SK-N-SH (cell line): Measurements from ENCODE around the gene CKS1B. TPM values are rescaled to one million over a fixed set of nuclear protein-coding genes. Genes with fewer than 3 reads are reported as not detected.

Source experiments
- CTCF ChIA-PET: fragments of 300-600, 350-600 bp; formaldehyde crosslinking; extraction: SDS; loops from one replicate; lab custom pipeline; 2021; lab: Yijun Ruan, JAX
- POLR2A ChIA-PET: fragments of 350-600 bp; sonication (Branson Sonifier 250); formaldehyde crosslinking; extraction: SDS; loops from one replicate; lab custom pipeline; 2020; ENCODE audit warnings: antibody characterized with exemption, inconsistent platforms; lab: Yijun Ruan, JAX
- DNase-seq: peaks from one replicate; pipeline ENCODE4 v3.0.0; 2012
- H2AFZ ChIP-seq: fragments of 200-600 bp; sonication (generic); 2 replicates; pipeline ENCODE4 v1.8.1; 2016; ENCODE audit warnings: antibody characterized with exemption, mild to moderate bottlenecking, low read depth
- H3F3A ChIP-seq: fragments of 200-600 bp; sonication (generic); replicated peaks from 2 replicates; pipeline ENCODE3; 2016; ENCODE audit warnings: antibody characterized with exemption, mild to moderate bottlenecking; ENCODE audit not compliant: insufficient read depth
- H3K27ac ChIP-seq, 2 experiments: fragments of 200-500 bp in 1 of 2; fragments of 200-600 bp in 1 of 2; sonication (Bioruptor generic) in 1 of 2; sonication (generic), shearing (Covaris generic) in 1 of 2; 2 replicates each; pipeline versions ENCODE4 v1.5.1 to v1.6.1; 2014 to 2016; ENCODE audit warnings: low read depth in 2 of 2, inconsistent platforms in 1 of 2, low read length in 1 of 2, mild to moderate bottlenecking in 1 of 2, mixed read lengths in 1 of 2
- H3K27me3 ChIP-seq: fragments of 200-600 bp; sonication (generic), shearing (Covaris generic); 2 replicates; pipeline ENCODE4 v1.6.1; 2016; ENCODE audit warnings: mixed run types; ENCODE audit not compliant: insufficient read depth
- H3K36me3 ChIP-seq, 2 experiments: fragments of 200-500 bp in 1 of 2; fragments of 200-600 bp in 1 of 2; sonication (Bioruptor generic) in 1 of 2; sonication (generic) in 1 of 2; replicated peaks in 1 of 2; 2 replicates each; pipeline versions ENCODE3 to v1.5.1; 2014 to 2016; ENCODE audit warnings: low read length in 1 of 2, mild to moderate bottlenecking in 1 of 2; ENCODE audit not compliant: insufficient read depth in 2 of 2, control insufficient read depth in 1 of 2
- H3K4me1 ChIP-seq, 2 experiments: fragments of 200-500 bp in 1 of 2; fragments of 200-600 bp in 1 of 2; sonication (Bioruptor generic) in 1 of 2; sonication (generic), shearing (Covaris generic) in 1 of 2; 2 replicates each; pipeline versions ENCODE4 v1.5.1 to v1.6.1; 2014 to 2016; ENCODE audit warnings: low read depth in 1 of 2, low read length in 1 of 2, mixed run types in 1 of 2; ENCODE audit not compliant: insufficient read depth in 2 of 2, control insufficient read depth in 1 of 2
- H3K4me2 ChIP-seq: fragments of 200-600 bp; sonication (generic), shearing (Covaris generic); 2 replicates; pipeline ENCODE4 v1.6.1; 2017; ENCODE audit warnings: mixed run types
- H3K4me3 ChIP-seq, 2 experiments: fragments of 200-500 bp in 1 of 2; fragments of 200-600 bp in 1 of 2; sonication (Bioruptor generic) in 1 of 2; sonication (generic), shearing (Covaris generic) in 1 of 2; 2 replicates each; pipeline versions ENCODE4 v1.5.1 to v1.8.1; 2014 to 2016; ENCODE audit warnings: low read depth in 2 of 2, inconsistent platforms in 1 of 2, low read length in 1 of 2, mild to moderate bottlenecking in 1 of 2, mixed read lengths in 1 of 2, moderate library complexity in 1 of 2
- H3K79me2 ChIP-seq: fragments of 200-600 bp; sonication (generic); 2 replicates; pipeline ENCODE4 v1.8.1; 2017; ENCODE audit warnings: mild to moderate bottlenecking; ENCODE audit not compliant: insufficient read depth
- H3K9ac ChIP-seq: fragments of 200-600 bp; sonication (generic); 2 replicates; pipeline ENCODE4 v1.6.1; 2017; ENCODE audit warnings: mixed run types
- H3K9me2 ChIP-seq: fragments of 200-600 bp; sonication (generic); 2 replicates; pipeline ENCODE4 v1.6.1; 2017; ENCODE audit warnings: mixed run types
- H3K9me3 ChIP-seq: fragments of 200-600 bp; sonication (generic); 2 replicates; pipeline ENCODE4 v1.6.1; 2017; ENCODE audit warnings: mixed run types, mild to moderate bottlenecking, moderate library complexity
- H4K20me1 ChIP-seq: fragments of 200-600 bp; sonication (generic); 2 replicates; pipeline ENCODE4 v1.6.1; 2017; ENCODE audit warnings: mild to moderate bottlenecking, mixed run types; ENCODE audit not compliant: insufficient read depth
- CHD2 ChIP-seq: fragments of 150-350 bp; IDR thresholded peaks from 2 replicates; pipeline ENCODE4 v1.6.1; 2018; ENCODE audit warnings: low read length; ENCODE audit not compliant: partially characterized antibody
- ELF1 ChIP-seq: IDR thresholded peaks from 2 replicates; pipeline ENCODE4 v1.4.0; 2012
- EZH2phosphoT487 ChIP-seq: fragments of 200-600 bp; sonication (generic); IDR thresholded peaks from 2 replicates; pipeline ENCODE4 v1.6.1; 2017; ENCODE audit warnings: low read depth, mixed run types, mild to moderate bottlenecking, antibody characterized with exemption, moderate library complexity, borderline replicate concordance
- FOSL2 ChIP-seq: IDR thresholded peaks from 2 replicates; pipeline ENCODE4 v1.4.0; 2012; ENCODE audit warnings: low read depth, mild to moderate bottlenecking, moderate library complexity, borderline replicate concordance
- GATA2 ChIP-seq: sonication (generic); formaldehyde crosslinking; IDR thresholded peaks from 2 replicates; pipeline ENCODE4 v1.5.0; 2020; ENCODE audit warnings: mild to moderate bottlenecking, missing genetic modification reagents
- MXI1 ChIP-seq: IDR thresholded peaks from 2 replicates; pipeline ENCODE4 v1.6.1; 2012; ENCODE audit warnings: mild to moderate bottlenecking, low read depth, low read length, improper control_type of control experiment
- NFIC ChIP-seq: IDR thresholded peaks from 2 replicates; pipeline ENCODE4 v1.4.0; 2012; ENCODE audit warnings: borderline replicate concordance
- NRF1 ChIP-seq: IDR thresholded peaks from 2 replicates; pipeline ENCODE4 v1.6.1; 2012; ENCODE audit warnings: low read depth, mild to moderate bottlenecking, low read length
- POLR2AphosphoS5 ChIP-seq: IDR thresholded peaks from 2 replicates; pipeline ENCODE4 v1.6.1; 2012; ENCODE audit warnings: low read depth, low read length
- RCOR1 ChIP-seq: fragments of 150-350 bp; IDR thresholded peaks from 2 replicates; pipeline ENCODE4 v1.6.1; 2017; ENCODE audit warnings: antibody characterized with exemption, low read length
- RFX5 ChIP-seq: IDR thresholded peaks from 2 replicates; pipeline ENCODE4 v1.6.1; 2012; ENCODE audit warnings: mild to moderate bottlenecking, improper control_type of control experiment, low read length
- SIN3A ChIP-seq: IDR thresholded peaks from 2 replicates; pipeline ENCODE4 v1.6.1; 2012; ENCODE audit warnings: low read depth, mild to moderate bottlenecking, low read length, moderate library complexity, borderline replicate concordance
- TCF12 ChIP-seq: IDR thresholded peaks from 2 replicates; pipeline ENCODE4 v1.4.0; 2012
- WGBS: methylation state at CpG from one replicate; pipeline ENCODE4 v1.1.6; 2017; ENCODE audit warnings: low lambda C conversion rate; 5-methylcytosine and 5-hydroxymethylcytosine counted together
- polyA plus RNA-seq, 3 experiments: library from polyadenylated mRNA; depleted of rRNA; stranded (reverse); fragments of >200 nt; gene quantifications; 2 replicates each; pipeline ENCODE4 v1.2.3, GENCODE V29; 2012
- TF ChIP-seq, protein P1 (sequence below): fragments of 150-350 bp; IDR thresholded peaks from 2 replicates; pipeline ENCODE4 v1.6.1; 2016; ENCODE audit warnings: mild to moderate bottlenecking, low read depth, low read length
- TF ChIP-seq, protein P2 (sequence below): IDR thresholded peaks from 2 replicates; pipeline ENCODE4 v1.4.0; 2012; ENCODE audit warnings: low read depth
- TF ChIP-seq, protein P3 (sequence below): IDR thresholded peaks from 2 replicates; pipeline ENCODE4 v1.4.0; 2012; ENCODE audit warnings: low read depth, borderline replicate concordance
- TF ChIP-seq, protein P4 (sequence below): fragments of 150-350 bp; IDR thresholded peaks from 2 replicates; pipeline ENCODE4 v1.6.1; 2017; ENCODE audit warnings: antibody characterized with exemption, low read length, low read depth, borderline replicate concordance
- TF ChIP-seq, protein P5 (sequence below): IDR thresholded peaks from 2 replicates; pipeline ENCODE4; 2012

Gene CKS1B
- polyA plus RNA-seq, 1 of the 3 experiments (the other 2 are of a cell fraction), result 308 TPM

DNA sequence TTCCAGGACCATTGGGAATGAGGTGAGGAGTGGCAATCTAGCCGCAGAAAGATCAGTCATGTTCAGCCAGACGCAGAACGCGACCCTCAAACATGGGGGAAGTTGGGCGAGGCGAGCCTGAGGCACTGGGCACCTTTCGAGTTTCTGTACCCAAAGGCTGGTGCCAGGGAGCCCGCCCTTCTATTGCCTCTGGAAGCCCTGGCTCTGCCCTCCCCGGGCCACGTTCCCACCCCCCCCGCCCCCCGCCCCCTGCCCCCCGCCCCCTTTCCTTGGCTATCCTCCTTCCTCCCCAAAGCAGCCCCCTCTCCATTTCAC, 25.9 kb downstream of the CKS1B start:
- H3K27me3 ChIP-seq, result no peaks in the 10 kb centered on the region
- no peak for DNase-seq
- H3K79me2 ChIP-seq, result peaks cover 31% of the 10 kb centered on the region
- peak overlapping the region; percentile 70; the same call in 1 of the 2 replicates for H2AFZ ChIP-seq
- no peaks in the 10 kb centered on the region for H3K9me3 ChIP-seq
- peak overlapping the region; percentile 92 to 94 for H3K27ac ChIP-seq
- H4K20me1 ChIP-seq, result no peaks in the 10 kb centered on the region
- TF ChIP-seq EZH2phosphoT487 (no peak), CHD2 (no peak), GATA2 (CRISPR knock-in tag) (no peak), NRF1 (no peak), SIN3A (no peak), POLR2AphosphoS5 (no peak), TCF12 (no peak)
- TF ChIP-seq, protein P1, sequence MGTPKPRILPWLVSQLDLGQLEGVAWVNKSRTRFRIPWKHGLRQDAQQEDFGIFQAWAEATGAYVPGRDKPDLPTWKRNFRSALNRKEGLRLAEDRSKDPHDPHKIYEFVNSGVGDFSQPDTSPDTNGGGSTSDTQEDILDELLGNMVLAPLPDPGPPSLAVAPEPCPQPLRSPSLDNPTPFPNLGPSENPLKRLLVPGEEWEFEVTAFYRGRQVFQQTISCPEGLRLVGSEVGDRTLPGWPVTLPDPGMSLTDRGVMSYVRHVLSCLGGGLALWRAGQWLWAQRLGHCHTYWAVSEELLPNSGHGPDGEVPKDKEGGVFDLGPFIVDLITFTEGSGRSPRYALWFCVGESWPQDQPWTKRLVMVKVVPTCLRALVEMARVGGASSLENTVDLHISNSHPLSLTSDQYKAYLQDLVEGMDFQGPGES, result no peak
- TF ChIP-seq, protein P2, sequence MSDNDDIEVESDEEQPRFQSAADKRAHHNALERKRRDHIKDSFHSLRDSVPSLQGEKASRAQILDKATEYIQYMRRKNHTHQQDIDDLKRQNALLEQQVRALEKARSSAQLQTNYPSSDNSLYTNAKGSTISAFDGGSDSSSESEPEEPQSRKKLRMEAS, result no peak
- TF ChIP-seq, protein P3, sequence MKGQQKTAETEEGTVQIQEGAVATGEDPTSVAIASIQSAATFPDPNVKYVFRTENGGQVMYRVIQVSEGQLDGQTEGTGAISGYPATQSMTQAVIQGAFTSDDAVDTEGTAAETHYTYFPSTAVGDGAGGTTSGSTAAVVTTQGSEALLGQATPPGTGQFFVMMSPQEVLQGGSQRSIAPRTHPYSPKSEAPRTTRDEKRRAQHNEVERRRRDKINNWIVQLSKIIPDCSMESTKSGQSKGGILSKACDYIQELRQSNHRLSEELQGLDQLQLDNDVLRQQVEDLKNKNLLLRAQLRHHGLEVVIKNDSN, result no peak
- TF ChIP-seq, all 33 proteins: peak for 0
- Histone ChIP-seq H3K9me2 (no peaks in the 10 kb centered on the region), H3K9ac (peak overlapping the region; percentile 76; the same call in 1 of the 2 replicates), H3K4me2 (peak overlapping the region; percentile 96), H3K4me1 (peaks cover 22 to 28% of the 10 kb centered on the region in 2 experiments), H3F3A (peaks cover 31% of the 10 kb centered on the region), H3K36me3 (no peaks in the 10 kb centered on the region), H3K4me3 (peak overlapping the region; percentile 57 to 71)
- 6% methylated on average over 13 of the region's 13 CpGs for WGBS
- ChIA-PET CTCF (interaction anchor here (0.6 to 14.0 kb wide), 19 partner anchors 8 to 331 kb away, joined by 3 to 640 read pairs (median 10); partner anchors contain the start of genes ADAM15, CKS1B, EFNA3 and FLAD1), POLR2A (interaction anchor here (0.7 to 3.0 kb wide), 4 partner anchors 27 to 45 kb away, joined by 3 to 18 read pairs (median 11); partner anchors contain the start of genes PBXIP1, PYGO2 and SHC1)

DNA sequence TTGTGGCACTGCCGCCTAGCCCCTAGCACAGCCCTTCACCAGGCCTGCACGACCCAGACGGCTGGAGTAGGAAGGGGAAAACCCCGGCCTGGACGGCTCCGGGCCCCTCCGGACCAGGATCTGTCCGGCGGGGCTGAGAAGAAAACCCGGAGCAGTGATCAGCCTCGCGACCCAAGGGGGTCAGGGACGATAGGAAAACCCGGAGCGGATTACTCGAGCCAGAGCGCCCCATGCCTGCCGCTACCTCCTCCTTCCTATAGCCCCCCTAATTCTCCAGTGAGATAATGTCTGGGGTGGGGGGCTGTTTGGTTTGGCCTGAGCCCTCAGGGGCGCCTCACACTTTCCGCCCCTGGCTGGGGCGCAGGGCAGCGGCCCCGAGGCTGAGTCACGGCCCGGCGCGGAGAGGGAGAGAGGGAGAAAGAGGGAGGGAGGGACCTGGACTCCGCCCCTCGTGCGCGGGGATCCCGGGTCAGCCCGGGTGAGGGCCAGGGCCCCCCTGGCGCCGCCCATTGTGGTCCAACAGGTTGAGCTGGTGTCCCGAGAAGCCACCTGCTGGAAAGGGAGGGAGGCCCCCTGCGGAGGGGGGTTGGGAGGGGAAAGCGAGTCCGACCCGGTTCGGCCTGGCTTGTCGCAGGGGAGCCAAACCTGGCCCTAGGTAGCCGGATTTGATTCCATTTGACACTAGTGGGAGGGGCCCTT, 26.4 kb downstream of the CKS1B start:
- Histone ChIP-seq H3K9ac (peak overlapping the region; percentile 76), H3K79me2 (peaks cover 32% of the 10 kb centered on the region)
- TF ChIP-seq, protein P4, sequence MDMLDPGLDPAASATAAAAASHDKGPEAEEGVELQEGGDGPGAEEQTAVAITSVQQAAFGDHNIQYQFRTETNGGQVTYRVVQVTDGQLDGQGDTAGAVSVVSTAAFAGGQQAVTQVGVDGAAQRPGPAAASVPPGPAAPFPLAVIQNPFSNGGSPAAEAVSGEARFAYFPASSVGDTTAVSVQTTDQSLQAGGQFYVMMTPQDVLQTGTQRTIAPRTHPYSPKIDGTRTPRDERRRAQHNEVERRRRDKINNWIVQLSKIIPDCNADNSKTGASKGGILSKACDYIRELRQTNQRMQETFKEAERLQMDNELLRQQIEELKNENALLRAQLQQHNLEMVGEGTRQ, result no peak
- peak; percentile 55; the same call in 1 of the 2 replicates for TF ChIP-seq TCF12
- TF ChIP-seq, protein P5, sequence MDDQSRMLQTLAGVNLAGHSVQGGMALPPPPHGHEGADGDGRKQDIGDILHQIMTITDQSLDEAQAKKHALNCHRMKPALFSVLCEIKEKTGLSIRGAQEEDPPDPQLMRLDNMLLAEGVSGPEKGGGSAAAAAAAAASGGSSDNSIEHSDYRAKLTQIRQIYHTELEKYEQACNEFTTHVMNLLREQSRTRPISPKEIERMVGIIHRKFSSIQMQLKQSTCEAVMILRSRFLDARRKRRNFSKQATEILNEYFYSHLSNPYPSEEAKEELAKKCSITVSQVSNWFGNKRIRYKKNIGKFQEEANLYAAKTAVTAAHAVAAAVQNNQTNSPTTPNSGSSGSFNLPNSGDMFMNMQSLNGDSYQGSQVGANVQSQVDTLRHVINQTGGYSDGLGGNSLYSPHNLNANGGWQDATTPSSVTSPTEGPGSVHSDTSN, result peak; percentile 54
- TF ChIP-seq, protein P2, result peak; percentile 64; the same call in 1 of the 2 replicates
- peak; percentile 68; the same call in 1 of the 2 replicates for TF ChIP-seq NFIC
- TF ChIP-seq FOSL2, result peak; percentile 81
- TF ChIP-seq, protein P1, result no peak
- peak; percentile 33; the same call in 1 of the 2 replicates for TF ChIP-seq RCOR1
- TF ChIP-seq POLR2AphosphoS5, result peak; percentile 74
- TF ChIP-seq MXI1, result peak; percentile 64
- no peak for TF ChIP-seq GATA2 (CRISPR knock-in tag)
- TF ChIP-seq ELF1, result peak; percentile 58; the same call in 1 of the 2 replicates
- TF ChIP-seq RFX5, result peak; percentile 68; the same call in 1 of the 2 replicates

More for the DNA sequence above, 26.4 kb downstream of the CKS1B start:
- POLR2A ChIA-PET, result interaction anchor here (0.9 to 3.0 kb wide), 4 partner anchors 17 to 40 kb away, joined by 3 to 18 read pairs (median 6); partner anchors contain the start of genes PYGO2 and SHC1
- Histone ChIP-seq H3K9me2 (no peaks in the 10 kb centered on the region), H3K9me3 (no peaks in the 10 kb centered on the region), H3K4me1 (peaks cover 19 to 31% of the 10 kb centered on the region in 2 experiments), H2AFZ (no peak overlapping the region; the same call in 1 of the 2 replicates), H3K36me3 (peaks cover 0 to under 1% of the 10 kb centered on the region in 2 experiments), H3K4me2 (peak overlapping the region; percentile 96), H3K27me3 (no peaks in the 10 kb centered on the region), H3F3A (peaks cover 30% of the 10 kb centered on the region), H4K20me1 (no peaks in the 10 kb centered on the region), H3K4me3 (peak overlapping the region; percentile 57 to 71), H3K27ac (peak overlapping the region; percentile 92 to 94)
- 2% methylated on average over 20 of the region's 43 CpGs for WGBS
- peak; percentile 94 for DNase-seq
- CTCF ChIA-PET, result interaction anchor here (0.8 to 14.0 kb wide), 20 partner anchors 14 to 172 kb away, joined by 3 to 640 read pairs (median 6); partner anchors contain the start of genes ADAM15, CKS1B, DCST1 and DCST2
